OCI-LY7 (cell line): ENCODE data around the gene ZNF679. TPM values are rescaled to one million over a fixed set of nuclear protein-coding genes. Genes with fewer than 3 reads are reported as not detected.
"Not testable (repeated sequence)": the region's sequence is repeated elsewhere in the genome, so short reads cannot be mapped to it uniquely, and the experiment has no call there.

Experiments used
- BruUV-seq: library from RNA; stranded (reverse); fragments of 400-500 nt; replicated peaks from 2 replicates; lab custom pipeline; 2021; lab: Mats Ljungman, UMichigan
- CTCF ChIA-PET: fragments of 300-600 bp; sonication (Branson Sonifier 250); formaldehyde crosslinking; loops from one replicate; lab custom pipeline; 2022; ENCODE audit warnings: antibody characterized with exemption; ENCODE audit not compliant: unreplicated experiment; lab: Charles Lee
- POLR2A ChIA-PET: fragments of 300-600 bp; sonication (Branson Sonifier 250); formaldehyde crosslinking; loops from one replicate; lab custom pipeline; 2022; ENCODE audit warnings: antibody characterized with exemption; lab: Charles Lee
- DNase-seq: peaks from one replicate; pipeline ENCODE4 v3.0.0-alpha.2; 2015; ENCODE audit warnings: low spot score
- H2AFZ ChIP-seq: fragments of 200-600 bp; sonication (generic), shearing (Covaris generic); 2 replicates; pipeline ENCODE4 v1.6.1; 2014; ENCODE audit warnings: mild to moderate bottlenecking, antibody characterized with exemption, low read length, moderate library complexity
- H3K27ac ChIP-seq: fragments of 200-600 bp; sonication (generic); 2 replicates; pipeline ENCODE4 v1.5.1; 2014; ENCODE audit warnings: mixed run types, low read depth, mild to moderate bottlenecking, moderate library complexity, low read length, inconsistent platforms; ENCODE audit not compliant: poor library complexity, severe bottlenecking
- H3K36me3 ChIP-seq: fragments of 200-600 bp; sonication (generic); 2 replicates; pipeline ENCODE4 v1.6.1; 2014; ENCODE audit warnings: mild to moderate bottlenecking, antibody characterized with exemption, low read length, moderate library complexity, mixed read lengths; ENCODE audit not compliant: insufficient read depth
- H3K4me1 ChIP-seq: fragments of 200-600 bp; sonication (generic); 2 replicates; pipeline ENCODE4 v1.5.1; 2014; ENCODE audit warnings: mild to moderate bottlenecking, low read length; ENCODE audit not compliant: insufficient read depth, poor library complexity, severe bottlenecking
- H3K4me2 ChIP-seq: fragments of 200-600 bp; sonication (generic); 2 replicates; pipeline ENCODE4 v1.6.1; 2014; ENCODE audit warnings: mild to moderate bottlenecking, low read length
- H3K4me3 ChIP-seq: fragments of 200-600 bp; sonication (generic); 2 replicates; pipeline ENCODE4 v1.5.1; 2014; ENCODE audit warnings: mild to moderate bottlenecking, low read depth, low read length; ENCODE audit not compliant: poor library complexity, severe bottlenecking
- H3K79me2 ChIP-seq: fragments of 200-600 bp; sonication (generic); 2 replicates; pipeline ENCODE4 v1.6.1; 2016; ENCODE audit warnings: low read depth, mild to moderate bottlenecking, low read length, moderate library complexity, mixed read lengths; ENCODE audit not compliant: insufficient read depth
- H3K9me2 ChIP-seq: fragments of 200-600 bp; sonication (generic); 2 replicates; pipeline ENCODE4 v1.6.1; 2016; ENCODE audit warnings: mild to moderate bottlenecking, low read length, mixed read lengths; ENCODE audit not compliant: insufficient read depth
- H3K9me3 ChIP-seq: fragments of 200-600 bp; sonication (generic); 2 replicates; pipeline ENCODE4 v1.6.1; 2014; ENCODE audit warnings: mild to moderate bottlenecking, mixed run types, low read length, mixed read lengths
- H4K20me1 ChIP-seq: fragments of 200-600 bp; sonication (generic); 2 replicates; pipeline ENCODE4 v1.6.1; 2014; ENCODE audit warnings: mild to moderate bottlenecking, antibody characterized with exemption, low read length, moderate library complexity, mixed read lengths; ENCODE audit not compliant: insufficient read depth
- EZH2phosphoT487 ChIP-seq: fragments of 200-600 bp; sonication (generic); IDR thresholded peaks from 2 replicates; pipeline ENCODE4 v1.6.1; 2018; ENCODE audit warnings: low read depth, borderline replicate concordance, mild to moderate bottlenecking, mixed run types, antibody characterized with exemption, low read length, moderate library complexity, mixed read lengths
- intact Hi-C: fragments of 100-400 bp; cut with micrococcal nuclease; formaldehyde crosslinking; loops from one replicate; pipeline ENCODE4 v1.10.0; 2022; ENCODE audit not compliant: unreplicated experiment
- total RNA-seq, 2 experiments: library from RNA; depleted of rRNA in 1 of 2; stranded (reverse); fragments of >200 nt in 1 of 2; shearing (Covaris generic) in 1 of 2; gene quantifications; 2 replicates each; pipeline ENCODE4 v1.2.3, GENCODE V29; 2014 to 2022
- TF ChIP-seq, protein P1 (sequence below): fragments of 200-600 bp; sonication (generic); conservative IDR thresholded peaks from 2 replicates; pipeline ENCODE4 v1.5.1; 2014; ENCODE audit warnings: mild to moderate bottlenecking, antibody characterized with exemption, low read length, moderate library complexity, mixed read lengths

The ZNF679 gene
- total RNA-seq, 2 experiments from 2014 or later: not detected

DNA sequence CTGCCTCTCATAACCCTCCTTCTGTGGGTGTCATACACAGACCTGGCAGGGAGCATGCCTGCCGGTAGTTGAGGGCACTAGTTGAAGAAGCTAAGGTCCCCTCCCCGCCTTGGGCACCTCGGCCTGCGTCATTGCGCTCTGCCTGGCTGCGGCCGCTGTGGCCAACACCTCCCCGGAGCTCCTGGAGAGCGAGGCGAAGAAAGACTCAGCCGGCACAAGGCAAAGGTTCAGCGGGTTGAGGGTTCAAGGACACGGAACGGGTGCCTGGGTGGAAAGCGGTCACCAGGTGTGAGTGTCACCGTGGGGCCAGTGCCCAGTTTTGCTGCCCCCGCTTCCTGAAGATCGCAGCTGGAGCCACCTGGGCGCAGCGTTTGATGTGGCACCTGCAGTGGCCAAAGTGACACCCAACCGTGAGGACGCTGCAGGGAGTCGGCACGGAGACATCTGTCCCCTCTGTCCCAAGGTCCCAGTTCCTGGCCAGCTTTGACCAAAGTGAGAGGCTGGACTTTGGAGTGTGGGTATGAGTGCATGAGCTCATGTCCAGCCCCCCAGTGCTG lies 36.0 kb upstream of the ZNF679 start:
- H3K4me1 ChIP-seq: no peaks in the 10 kb centered on the region
- DNase-seq: no peak
- no peak overlapping the region for H3K4me3 ChIP-seq
- no peak for TF ChIP-seq EZH2phosphoT487
- TF ChIP-seq, protein P1, sequence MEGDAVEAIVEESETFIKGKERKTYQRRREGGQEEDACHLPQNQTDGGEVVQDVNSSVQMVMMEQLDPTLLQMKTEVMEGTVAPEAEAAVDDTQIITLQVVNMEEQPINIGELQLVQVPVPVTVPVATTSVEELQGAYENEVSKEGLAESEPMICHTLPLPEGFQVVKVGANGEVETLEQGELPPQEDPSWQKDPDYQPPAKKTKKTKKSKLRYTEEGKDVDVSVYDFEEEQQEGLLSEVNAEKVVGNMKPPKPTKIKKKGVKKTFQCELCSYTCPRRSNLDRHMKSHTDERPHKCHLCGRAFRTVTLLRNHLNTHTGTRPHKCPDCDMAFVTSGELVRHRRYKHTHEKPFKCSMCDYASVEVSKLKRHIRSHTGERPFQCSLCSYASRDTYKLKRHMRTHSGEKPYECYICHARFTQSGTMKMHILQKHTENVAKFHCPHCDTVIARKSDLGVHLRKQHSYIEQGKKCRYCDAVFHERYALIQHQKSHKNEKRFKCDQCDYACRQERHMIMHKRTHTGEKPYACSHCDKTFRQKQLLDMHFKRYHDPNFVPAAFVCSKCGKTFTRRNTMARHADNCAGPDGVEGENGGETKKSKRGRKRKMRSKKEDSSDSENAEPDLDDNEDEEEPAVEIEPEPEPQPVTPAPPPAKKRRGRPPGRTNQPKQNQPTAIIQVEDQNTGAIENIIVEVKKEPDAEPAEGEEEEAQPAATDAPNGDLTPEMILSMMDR: no peak
- H3K4me2 ChIP-seq: no peak overlapping the region
- no peak overlapping the region for H2AFZ ChIP-seq
- H3K79me2 ChIP-seq: no peaks in the 10 kb centered on the region
- no peaks in the 10 kb centered on the region for H4K20me1 ChIP-seq
- no peaks in the 10 kb centered on the region for H3K9me2 ChIP-seq
- intact Hi-C loops: no loop called here
- CTCF ChIA-PET: no interaction called here
- POLR2A ChIA-PET: no interaction called here
- no peaks in the 10 kb centered on the region for H3K9me3 ChIP-seq
- BruUV-seq: no TSS peak
- H3K27ac ChIP-seq: no peak overlapping the region
- no peaks in the 10 kb centered on the region for H3K36me3 ChIP-seq

DNA sequence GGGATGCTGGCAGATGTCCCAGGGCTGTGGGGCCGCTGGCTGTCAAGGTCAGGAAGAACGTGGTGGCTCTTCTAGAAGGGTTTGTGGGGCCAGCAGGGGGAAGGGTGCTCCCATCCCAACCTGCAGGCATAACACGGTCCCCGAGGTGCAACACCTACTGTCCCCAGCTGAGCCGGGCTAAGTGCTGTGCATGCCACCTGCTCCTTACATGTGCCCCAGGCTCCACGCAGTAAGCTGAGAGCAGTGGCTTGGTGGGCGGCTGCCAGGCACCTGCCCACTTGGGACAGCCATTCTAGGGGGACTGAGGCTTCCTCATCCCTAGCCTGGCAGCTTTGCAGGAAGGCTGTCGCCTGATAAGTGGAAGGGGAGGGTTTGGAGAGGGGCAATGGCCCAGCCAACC lies 35.5 kb upstream of the ZNF679 start:
- DNase-seq: no peak
- Histone ChIP-seq H4K20me1 (no peaks in the 10 kb centered on the region), H3K27ac (no peak overlapping the region), H3K9me3 (no peaks in the 10 kb centered on the region), H3K79me2 (no peaks in the 10 kb centered on the region), H3K36me3 (no peaks in the 10 kb centered on the region), H3K9me2 (no peaks in the 10 kb centered on the region), H3K4me3 (no peak overlapping the region), H3K4me1 (no peaks in the 10 kb centered on the region), H2AFZ (no peak overlapping the region), H3K4me2 (no peak overlapping the region)
- ChIA-PET POLR2A (no interaction called here), CTCF (no interaction called here)
- BruUV-seq: no TSS peak
- intact Hi-C loops: no loop called here
- TF ChIP-seq, protein P1: no peak
- no peak for TF ChIP-seq EZH2phosphoT487

DNA sequence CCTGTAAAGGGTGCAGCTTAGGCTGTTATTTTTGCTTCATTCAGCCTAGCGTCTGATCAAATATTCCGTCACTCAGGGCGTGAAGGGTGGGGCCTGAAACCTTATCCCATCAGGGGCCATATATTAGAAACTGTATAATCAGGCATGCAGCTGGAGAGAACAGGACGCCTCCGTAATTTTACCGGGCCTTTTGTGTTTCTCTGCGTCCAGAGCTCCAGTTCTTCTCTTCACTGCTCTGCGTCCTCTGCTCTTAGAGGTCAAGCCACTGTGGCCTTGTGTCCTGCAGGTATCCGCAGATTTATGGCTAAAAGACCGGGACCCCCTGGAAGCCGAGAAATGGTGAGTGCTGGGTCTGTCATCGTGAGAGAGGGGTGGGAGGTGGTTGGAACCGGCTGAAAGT lies 21.4 kb upstream of the ZNF679 start, which contains the start of gene ZNF735:
Gene ZNF735 (plus strand): TSS at position 301 of the 400 bp plus-strand sequence. CDS start 0 bp downstream, at position 301.
- no peaks in the 10 kb centered on the region for H3K9me3 ChIP-seq
- H3K9me2 ChIP-seq: no peaks in the 10 kb centered on the region
- no peak for DNase-seq
- CTCF ChIA-PET: no interaction called here
- intact Hi-C loops: no loop called here
- no TSS peak for BruUV-seq
- H3K4me1 ChIP-seq: no peaks in the 10 kb centered on the region
- no peaks in the 10 kb centered on the region for H4K20me1 ChIP-seq
- H3K79me2 ChIP-seq: no peaks in the 10 kb centered on the region
- no peaks in the 10 kb centered on the region for H3K36me3 ChIP-seq
- POLR2A ChIA-PET: interaction anchor here (0.5 kb wide), 1 partner anchor 389 kb away, joined by 5 read pairs; no protein-coding TSS in a partner anchor
- no peak for TF ChIP-seq EZH2phosphoT487
- TF ChIP-seq, protein P1: no peak
- no peak within 1 kb of the TSS for H2AFZ ChIP-seq
- no peak within 1 kb of the TSS for H3K4me2 ChIP-seq
- H3K27ac ChIP-seq: no peak within 1 kb of the TSS
- no peak within 1 kb of the TSS for H3K4me3 ChIP-seq

DNA sequence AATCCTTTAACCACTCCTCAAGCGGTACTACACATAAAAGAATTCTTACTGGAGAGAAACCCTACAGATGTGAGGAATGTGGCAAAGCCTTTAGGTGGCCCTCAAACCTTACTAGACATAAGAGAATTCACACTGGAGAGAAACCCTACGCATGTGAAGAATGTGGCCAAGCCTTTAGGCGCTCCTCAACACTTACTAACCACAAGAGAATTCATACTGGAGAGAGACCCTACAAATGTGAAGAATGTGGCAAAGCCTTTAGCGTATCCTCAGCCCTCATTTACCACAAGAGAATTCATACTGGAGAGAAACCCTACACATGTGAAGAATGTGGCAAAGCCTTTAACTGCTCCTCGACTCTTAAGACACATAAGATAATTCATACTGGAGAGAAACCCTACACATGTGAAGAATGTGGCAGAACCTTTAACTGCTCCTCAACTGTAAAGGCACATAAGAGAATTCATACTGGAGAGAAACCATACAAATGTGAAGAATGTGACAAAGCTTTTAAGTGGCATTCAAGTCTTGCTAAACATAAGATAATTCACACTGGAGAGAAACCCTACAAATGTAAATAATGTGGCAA lies 8.5 kb upstream of the ZNF679 start:
- POLR2A ChIA-PET, DNase-seq, intact Hi-C loops, H3K36me3 ChIP-seq, BruUV-seq, H2AFZ ChIP-seq, H3K9me2 ChIP-seq, H3K4me3 ChIP-seq, H3K27ac ChIP-seq, H3K4me2 ChIP-seq, CTCF ChIA-PET, H3K79me2 ChIP-seq, H3K4me1 ChIP-seq, H4K20me1 ChIP-seq: not testable (repeated sequence)
- H3K9me3 ChIP-seq: peaks cover 20% of the 10 kb centered on the region; the same call in 1 of the 2 replicates
